GM10248 (cell line): ENCODE results near the gene KIRREL3.

ENCODE experiments used
- CTCF ChIA-PET: fragments of 300-600 bp; sonication (Branson Sonifier 250); formaldehyde crosslinking; extraction: SDS; loops from one replicate; lab custom pipeline; 2021; ENCODE audit warnings: antibody characterized with exemption; lab: Yijun Ruan, JAX
- POLR2A ChIA-PET: fragments of 350-650 bp; sonication (Branson Sonifier 250); formaldehyde crosslinking; extraction: SDS; loops from one replicate; lab custom pipeline; 2020; ENCODE audit warnings: antibody characterized with exemption; lab: Yijun Ruan, JAX
- DNase-seq: peaks from one replicate; pipeline ENCODE4 v3.0.0; 2012; ENCODE audit errors: extremely low spot score
- TF ChIP-seq, protein P1 (sequence below): IDR thresholded peaks from 2 replicates; pipeline ENCODE4 v1.5.1; 2012; ENCODE audit warnings: mild to moderate bottlenecking, low read depth; ENCODE audit errors: extremely low read depth, missing control alignments, control extremely low read depth

The KIRREL3 gene

GRCh38 chr11:126884594-126884993 lies 116.0 kb downstream of the KIRREL3 start:
- DNase-seq = no peak
- ChIA-PET POLR2A (no interaction called here), CTCF (interaction anchor here (1.2 kb wide), 1 partner anchor 9 kb away, joined by 5 read pairs; no protein-coding TSS in a partner anchor)
- TF ChIP-seq, protein P1, sequence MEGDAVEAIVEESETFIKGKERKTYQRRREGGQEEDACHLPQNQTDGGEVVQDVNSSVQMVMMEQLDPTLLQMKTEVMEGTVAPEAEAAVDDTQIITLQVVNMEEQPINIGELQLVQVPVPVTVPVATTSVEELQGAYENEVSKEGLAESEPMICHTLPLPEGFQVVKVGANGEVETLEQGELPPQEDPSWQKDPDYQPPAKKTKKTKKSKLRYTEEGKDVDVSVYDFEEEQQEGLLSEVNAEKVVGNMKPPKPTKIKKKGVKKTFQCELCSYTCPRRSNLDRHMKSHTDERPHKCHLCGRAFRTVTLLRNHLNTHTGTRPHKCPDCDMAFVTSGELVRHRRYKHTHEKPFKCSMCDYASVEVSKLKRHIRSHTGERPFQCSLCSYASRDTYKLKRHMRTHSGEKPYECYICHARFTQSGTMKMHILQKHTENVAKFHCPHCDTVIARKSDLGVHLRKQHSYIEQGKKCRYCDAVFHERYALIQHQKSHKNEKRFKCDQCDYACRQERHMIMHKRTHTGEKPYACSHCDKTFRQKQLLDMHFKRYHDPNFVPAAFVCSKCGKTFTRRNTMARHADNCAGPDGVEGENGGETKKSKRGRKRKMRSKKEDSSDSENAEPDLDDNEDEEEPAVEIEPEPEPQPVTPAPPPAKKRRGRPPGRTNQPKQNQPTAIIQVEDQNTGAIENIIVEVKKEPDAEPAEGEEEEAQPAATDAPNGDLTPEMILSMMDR = no peak

GRCh38 chr11:126884192-126884591 lies 116.4 kb downstream of the KIRREL3 start:
- CTCF ChIA-PET = interaction anchor here (1.2 kb wide), 1 partner anchor 10 kb away, joined by 5 read pairs; no protein-coding TSS in a partner anchor
- DNase-seq = no peak
- TF ChIP-seq, protein P1 = no peak
- POLR2A ChIA-PET = no interaction called here

DNA sequence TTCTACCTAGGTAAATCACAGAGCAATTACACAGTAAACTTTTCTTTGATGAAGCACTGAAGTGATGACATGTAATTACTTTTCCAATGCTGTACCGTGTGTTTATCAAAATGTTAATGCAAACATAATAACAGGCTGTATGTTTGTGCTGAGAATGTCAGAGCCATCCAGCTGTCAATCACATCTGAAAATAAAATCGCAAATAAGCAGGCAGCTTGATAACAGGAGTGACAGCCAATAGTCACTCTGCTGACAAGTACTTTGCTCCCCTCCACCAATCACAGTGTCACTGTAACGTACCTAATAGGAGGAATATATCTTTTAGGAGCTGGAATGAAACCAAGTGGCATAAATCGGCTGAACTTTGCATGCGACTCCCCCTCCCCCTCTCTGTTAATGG lies 119.7 kb downstream of the KIRREL3 start:
- no peak for DNase-seq
- TF ChIP-seq, protein P1 = no peak
- ChIA-PET CTCF (no interaction called here), POLR2A (interaction anchor here (0.6 to 0.7 kb wide), 2 partner anchors 19 to 37 kb away, joined by 3 to 4 read pairs; no protein-coding TSS in a partner anchor)

- no peak for DNase-seq
- ChIA-PET CTCF (interaction anchor here (1.2 kb wide), 1 partner anchor 160 kb away, joined by 3 read pairs; no protein-coding TSS in a partner anchor), POLR2A (no interaction called here)
- TF ChIP-seq, protein P1 = no peak
Observed at GRCh38 chr11:126879516-126879915, 121.1 kb downstream of the KIRREL3 start.

DNA sequence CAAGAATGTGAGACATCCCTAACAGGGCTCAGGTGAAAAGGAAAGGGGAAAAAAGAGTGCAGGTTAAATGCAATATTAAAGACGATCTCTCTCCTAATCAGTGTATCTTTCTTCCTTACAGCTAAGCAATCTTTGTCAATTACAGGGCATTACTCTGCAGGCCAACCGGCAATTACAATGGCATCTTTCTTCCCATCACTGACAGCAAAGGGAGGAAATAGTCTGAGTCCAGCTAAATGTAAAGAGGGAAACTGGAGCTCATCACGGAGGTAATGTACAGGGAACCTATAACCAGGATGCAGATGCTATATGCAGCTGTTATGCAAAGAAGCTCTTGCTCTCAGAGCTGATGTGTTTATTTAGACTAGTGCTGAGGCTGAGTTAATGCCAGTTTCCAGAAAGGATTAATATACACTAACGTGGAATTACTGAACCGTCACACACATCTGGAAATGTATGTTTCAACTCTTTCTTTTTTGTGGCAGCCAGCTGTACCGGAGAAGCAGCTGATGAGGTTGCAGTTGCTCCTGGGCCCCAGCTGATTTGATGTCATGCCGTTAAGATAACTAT lies 121.6 kb downstream of the KIRREL3 start:
- POLR2A ChIA-PET = no interaction called here
- CTCF ChIA-PET = interaction anchor here (1.2 kb wide), 1 partner anchor 161 kb away, joined by 3 read pairs; no protein-coding TSS in a partner anchor
- no peak for DNase-seq
- TF ChIP-seq, protein P1 = no peak

- TF ChIP-seq, protein P1 = peak; percentile 4
- ChIA-PET POLR2A (no interaction called here), CTCF (no interaction called here)
- DNase-seq = no peak
Observed at GRCh38 chr11:126874831-126875230, 125.7 kb downstream of the KIRREL3 start.
